ENCODE data around the gene HS6ST1.

The HS6ST1 gene

DNA sequence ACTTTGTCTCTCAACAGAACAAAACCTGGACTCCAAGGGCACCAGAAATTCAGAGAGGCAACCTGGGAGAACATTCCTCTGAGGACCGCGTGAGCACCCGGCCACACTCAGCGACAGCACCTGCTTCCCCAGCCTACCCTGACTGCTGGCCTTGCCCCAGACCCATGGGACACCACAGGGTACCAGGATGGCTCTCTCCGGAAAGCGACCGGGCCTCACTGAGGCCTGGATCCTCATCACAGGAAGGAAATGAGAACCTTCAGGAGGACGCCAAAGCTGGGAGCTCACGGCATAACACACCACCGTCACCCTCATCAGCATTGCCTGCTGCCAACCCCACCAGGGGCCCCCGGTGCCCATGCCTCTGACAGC lies 38.9 kb downstream of the HS6ST1 start:
- TF ChIP-seq PAX5 (IDR thresholded peaks at IDR 0.05; ENCODE audit: insufficient read depth, low read length, severe bottlenecking) (no peak), TAF1 (IDR thresholded peaks at IDR 0.05; ENCODE audit: low read depth, low read length) (no peak), POU2F2 (IDR thresholded peaks at IDR 0.05; ENCODE audit: low read depth, low read length) (no peak), SPI1 (IDR thresholded peaks at IDR 0.05; ENCODE audit: low read depth, low read length) (no peak), POLR2AphosphoS5 (IDR thresholded peaks at IDR 0.05; ENCODE audit: low read depth, low read length) (no peak), POLR2A (IDR thresholded peaks at IDR 0.05; ENCODE audit: low read depth, low read length) (no peak)
- DNase-seq (ENCODE audit: insufficient read length, low spot score) (no peak), FAIRE-seq (no peak)

DNA sequence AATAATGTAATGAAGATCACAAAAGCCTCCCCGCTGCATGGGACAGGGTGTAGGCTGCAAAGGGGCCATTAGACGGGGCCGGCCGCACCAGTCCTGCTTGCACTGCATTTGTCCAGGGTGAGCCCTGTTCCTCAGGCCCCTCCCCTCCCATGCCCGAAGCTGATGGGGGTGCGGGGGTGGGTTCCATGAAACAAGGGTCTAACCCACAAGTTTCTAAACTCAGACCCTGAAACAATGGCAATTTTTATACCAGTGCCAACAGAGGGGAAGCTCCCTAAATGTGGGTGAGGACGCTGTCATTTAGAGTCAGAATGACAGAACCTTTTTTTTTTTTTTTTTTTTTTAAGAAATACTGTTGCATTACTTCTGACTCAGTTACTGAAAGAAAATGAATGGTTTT lies 39.7 kb downstream of the HS6ST1 start:
- TF ChIP-seq PAX5 (IDR thresholded peaks at IDR 0.05; ENCODE audit: insufficient read depth, low read length, severe bottlenecking) = no peak
- FAIRE-seq (no peak), DNase-seq (ENCODE audit: insufficient read length, low spot score) (no peak)

DNA sequence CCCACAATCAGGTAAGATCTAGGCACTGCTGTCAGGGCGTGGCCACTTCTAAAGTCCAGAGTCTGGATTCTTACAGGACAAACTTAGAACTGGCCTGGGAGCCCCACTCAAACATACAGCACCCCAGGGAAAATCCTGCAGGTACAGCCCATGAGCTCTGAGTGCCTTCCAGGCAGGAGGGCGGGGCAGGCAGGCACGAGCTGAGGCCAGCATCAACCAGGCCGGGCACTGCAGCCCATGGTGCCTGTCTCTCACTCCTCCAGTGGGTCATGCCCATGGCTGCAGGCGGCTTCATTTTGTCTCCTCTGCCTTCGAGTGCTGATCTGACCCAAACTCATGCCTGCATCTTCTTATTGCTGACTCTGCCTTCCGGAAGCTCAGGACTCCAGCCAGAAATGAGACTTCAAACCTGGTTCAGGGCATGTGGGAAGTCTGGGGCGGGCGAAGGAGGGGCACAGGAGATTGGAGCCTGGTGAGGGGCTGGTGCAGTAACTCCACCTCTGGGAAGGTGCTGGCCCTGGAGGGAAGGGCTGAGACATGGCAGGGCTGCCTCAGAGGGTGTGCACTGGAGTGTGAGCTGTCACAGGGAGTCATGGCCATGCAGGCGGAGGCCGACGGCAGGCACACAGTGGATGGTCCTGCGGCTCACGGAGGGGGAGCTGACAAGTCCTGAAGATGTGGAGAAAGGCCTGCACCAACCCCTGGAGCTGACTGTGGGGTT lies 40.5 kb downstream of the HS6ST1 start:
- DNase-seq (ENCODE audit: insufficient read length, low spot score) (no peak), FAIRE-seq (no peak)
- TF ChIP-seq SPI1 (IDR thresholded peaks at IDR 0.05; ENCODE audit: low read depth, low read length) (no peak), POLR2AphosphoS5 (IDR thresholded peaks at IDR 0.05; ENCODE audit: low read depth, low read length) (no peak), POLR2A (IDR thresholded peaks at IDR 0.05; ENCODE audit: low read depth, low read length) (no peak), POU2F2 (IDR thresholded peaks at IDR 0.05; ENCODE audit: low read depth, low read length) (no peak), PAX5 (IDR thresholded peaks at IDR 0.05; ENCODE audit: insufficient read depth, low read length, severe bottlenecking) (no peak), TAF1 (IDR thresholded peaks at IDR 0.05; ENCODE audit: low read depth, low read length) (no peak)

DNA sequence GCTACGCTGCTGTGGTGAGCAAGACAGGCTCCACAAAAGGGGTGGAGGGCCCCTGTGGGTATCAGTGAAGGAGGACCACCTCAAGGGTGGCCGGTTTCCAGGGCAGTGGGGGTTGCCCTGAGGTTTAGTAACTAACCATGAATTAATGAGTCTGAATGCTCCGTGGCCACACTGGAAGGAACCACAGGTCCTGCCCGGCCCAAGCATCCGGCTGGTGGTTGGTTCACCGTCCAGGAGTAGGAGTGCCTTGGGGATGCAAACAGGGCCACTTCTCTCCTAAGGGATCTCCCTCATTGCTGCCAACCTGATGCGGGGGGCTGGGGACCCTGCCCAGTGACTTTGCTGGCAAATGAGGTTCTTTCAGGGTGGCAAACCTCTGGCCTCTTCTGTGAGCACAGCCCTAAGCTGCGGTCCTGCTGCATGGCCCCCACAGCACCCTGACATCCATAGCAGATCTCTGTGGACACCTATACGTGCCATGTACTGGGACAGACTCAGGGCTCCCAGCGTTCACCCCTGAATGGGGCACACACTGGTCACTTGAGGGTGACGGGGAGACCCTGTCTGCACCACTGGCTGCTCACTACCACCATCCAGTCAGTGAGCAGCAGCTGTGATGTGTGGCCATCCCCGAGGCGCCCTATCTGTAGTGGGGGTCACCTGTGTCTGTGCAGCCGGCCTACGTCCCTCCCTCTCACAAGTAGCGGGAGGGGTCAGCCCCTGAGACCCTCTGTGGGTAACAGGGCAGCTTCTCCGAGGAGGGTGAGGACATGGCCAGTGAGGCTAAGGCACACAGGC lies 41.6 kb downstream of the HS6ST1 start:
- no peak for TF ChIP-seq SPI1 (IDR thresholded peaks at IDR 0.05; ENCODE audit: low read depth, low read length)
- TF ChIP-seq POLR2AphosphoS5 (IDR thresholded peaks at IDR 0.05; ENCODE audit: low read depth, low read length) = no peak
- TF ChIP-seq PAX5 (IDR thresholded peaks at IDR 0.05; ENCODE audit: insufficient read depth, low read length, severe bottlenecking) = no peak
- TF ChIP-seq TAF1 (IDR thresholded peaks at IDR 0.05; ENCODE audit: low read depth, low read length) = no peak
- no peak for TF ChIP-seq POU2F2 (IDR thresholded peaks at IDR 0.05; ENCODE audit: low read depth, low read length)
- TF ChIP-seq POLR2A (IDR thresholded peaks at IDR 0.05; ENCODE audit: low read depth, low read length) = no peak
- DNase-seq (ENCODE audit: insufficient read length, low spot score) (no peak), FAIRE-seq (no peak)

DNA sequence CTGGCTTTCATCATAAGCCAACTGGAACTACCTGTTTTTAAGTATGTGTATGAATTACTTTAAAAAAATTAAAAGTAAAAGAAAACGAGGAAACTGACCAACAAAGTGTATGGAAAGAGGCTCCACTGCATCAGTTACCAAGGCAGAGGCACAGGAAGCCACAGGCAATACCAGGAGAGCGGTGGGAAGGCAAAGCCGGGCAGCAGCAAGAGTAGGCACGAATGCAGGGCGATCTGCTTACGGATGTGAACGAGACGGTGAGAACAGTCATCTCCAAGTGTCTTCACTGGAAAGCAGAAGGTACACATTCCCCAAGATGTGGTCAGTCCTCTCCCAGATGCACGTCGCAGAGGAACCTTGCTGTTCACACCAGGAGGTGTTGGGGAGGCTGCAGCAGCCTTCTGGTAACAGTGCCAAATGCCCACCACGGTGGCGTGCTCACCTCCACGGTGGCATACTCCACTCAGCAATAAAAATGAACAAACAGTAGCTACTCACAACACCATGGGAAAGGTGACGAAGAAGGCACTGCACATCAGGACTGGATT lies 43.1 kb downstream of the HS6ST1 start:
- FAIRE-seq = no peak
- DNase-seq (ENCODE audit: insufficient read length, low spot score) = no peak
- TF ChIP-seq SPI1 (IDR thresholded peaks at IDR 0.05; ENCODE audit: low read depth, low read length) (no peak), POLR2A (IDR thresholded peaks at IDR 0.05; ENCODE audit: low read depth, low read length) (no peak), POLR2AphosphoS5 (IDR thresholded peaks at IDR 0.05; ENCODE audit: low read depth, low read length) (no peak), PAX5 (IDR thresholded peaks at IDR 0.05; ENCODE audit: insufficient read depth, low read length, severe bottlenecking) (no peak), TAF1 (IDR thresholded peaks at IDR 0.05; ENCODE audit: low read depth, low read length) (no peak), POU2F2 (IDR thresholded peaks at IDR 0.05; ENCODE audit: low read depth, low read length) (no peak)

DNA sequence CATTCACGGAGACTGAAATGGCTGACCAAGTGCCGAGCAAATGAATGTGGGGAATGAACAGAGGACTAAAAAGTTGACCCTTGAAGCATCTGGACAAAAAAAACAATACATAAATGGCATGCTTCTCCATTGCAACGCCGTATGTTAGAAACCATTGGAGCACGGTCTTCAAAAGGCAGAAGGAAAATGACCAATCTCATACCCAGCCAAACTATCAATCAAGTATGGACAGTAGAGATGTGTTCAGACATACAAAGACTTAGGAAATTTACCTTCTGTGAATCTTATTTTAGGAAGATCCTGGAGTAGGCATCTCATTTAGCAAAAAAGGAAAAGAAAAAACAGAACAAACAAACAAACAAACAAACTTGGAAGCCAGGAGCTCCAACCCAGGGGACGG lies 44.5 kb downstream of the HS6ST1 start:
- DNase-seq (ENCODE audit: insufficient read length, low spot score) (no peak), FAIRE-seq (no peak)
- no peak for TF ChIP-seq TAF1 (IDR thresholded peaks at IDR 0.05; ENCODE audit: low read depth, low read length)
- TF ChIP-seq PAX5 (IDR thresholded peaks at IDR 0.05; ENCODE audit: insufficient read depth, low read length, severe bottlenecking) = no peak
- TF ChIP-seq POLR2A (IDR thresholded peaks at IDR 0.05; ENCODE audit: low read depth, low read length) = no peak
- TF ChIP-seq POLR2AphosphoS5 (IDR thresholded peaks at IDR 0.05; ENCODE audit: low read depth, low read length) = no peak

DNA sequence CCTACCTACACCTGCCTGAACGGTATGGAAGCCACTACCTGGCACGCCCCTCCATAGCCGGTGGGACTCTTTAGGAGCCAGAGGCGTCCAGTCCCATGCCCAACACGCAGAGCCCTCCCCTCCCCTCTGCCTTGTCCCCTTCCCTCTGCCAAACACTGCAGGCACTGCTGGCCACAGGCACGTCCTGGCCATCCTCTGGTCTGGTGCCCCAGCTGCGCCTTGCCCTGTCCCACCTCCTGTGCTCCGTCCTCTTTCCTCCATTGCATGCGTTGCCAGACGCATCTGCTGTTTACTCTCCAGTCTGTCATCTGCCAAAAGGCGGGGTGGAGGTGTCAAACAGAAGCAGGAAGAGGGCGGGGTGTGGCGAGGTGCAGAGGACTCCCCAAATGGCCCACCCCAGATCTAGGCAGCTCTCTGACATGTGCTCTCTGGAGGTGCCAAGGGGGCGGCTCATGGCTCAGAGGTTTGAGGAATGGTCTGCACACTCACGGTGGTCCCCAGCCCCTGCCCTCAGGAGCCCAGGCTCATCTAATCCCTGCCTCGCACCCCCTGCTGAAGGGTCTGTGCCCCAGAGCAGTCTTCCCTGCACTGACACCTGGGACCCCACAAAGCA lies 45.1 kb downstream of the HS6ST1 start:
- DNase-seq (ENCODE audit: insufficient read length, low spot score) = no peak
- no peak for FAIRE-seq
- TF ChIP-seq SPI1 (IDR thresholded peaks at IDR 0.05; ENCODE audit: low read depth, low read length) (no peak), TAF1 (IDR thresholded peaks at IDR 0.05; ENCODE audit: low read depth, low read length) (no peak), POU2F2 (IDR thresholded peaks at IDR 0.05; ENCODE audit: low read depth, low read length) (no peak), POLR2AphosphoS5 (IDR thresholded peaks at IDR 0.05; ENCODE audit: low read depth, low read length) (no peak), PAX5 (IDR thresholded peaks at IDR 0.05; ENCODE audit: insufficient read depth, low read length, severe bottlenecking) (no peak), POLR2A (IDR thresholded peaks at IDR 0.05; ENCODE audit: low read depth, low read length) (no peak)

DNA sequence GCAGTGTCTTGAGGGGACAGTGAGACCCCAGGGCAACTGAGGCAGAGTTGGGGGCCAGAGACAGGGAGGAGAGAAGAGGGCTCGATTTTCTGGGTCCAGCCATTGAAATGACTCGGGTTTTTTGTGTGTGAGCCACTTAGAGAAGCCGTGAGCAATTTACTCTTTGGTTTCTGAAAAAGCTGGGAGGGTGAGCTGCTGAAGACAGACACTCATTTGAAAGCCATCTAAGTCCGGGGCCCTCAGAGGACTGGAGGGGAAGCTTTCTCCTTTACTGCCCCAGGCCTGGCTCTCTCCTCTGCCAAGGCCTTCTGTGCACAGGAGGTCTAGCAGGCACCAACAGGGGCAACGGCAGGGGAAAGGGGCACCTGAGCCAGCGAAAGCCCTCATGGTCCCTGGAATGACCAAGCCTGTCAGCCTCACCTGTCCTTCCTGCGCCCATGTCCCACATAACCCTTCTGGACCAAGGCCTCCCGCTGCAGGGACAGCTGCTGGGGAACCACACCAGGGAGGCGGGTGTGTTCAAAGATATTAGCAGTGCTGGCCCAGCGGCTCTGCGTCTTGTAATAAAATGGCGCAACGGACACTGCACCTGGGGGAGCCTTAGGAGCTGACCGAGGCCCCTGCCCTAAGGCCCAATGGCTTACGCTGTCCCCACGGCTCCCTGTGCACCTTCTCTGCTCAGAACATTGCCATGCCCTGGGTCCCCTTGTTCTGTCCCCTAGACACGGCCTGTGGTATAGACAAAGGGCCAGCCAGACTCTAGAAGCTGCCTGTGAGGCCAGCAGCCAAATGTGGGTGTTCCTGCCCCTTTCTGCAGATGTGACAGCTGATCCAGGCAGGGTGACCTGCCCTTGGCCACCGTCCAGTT lies 45.8 kb downstream of the HS6ST1 start:
- DNase-seq (ENCODE audit: insufficient read length, low spot score) (no peak), FAIRE-seq (no peak)
- TF ChIP-seq POU2F2 (IDR thresholded peaks at IDR 0.05; ENCODE audit: low read depth, low read length) (no peak), PAX5 (IDR thresholded peaks at IDR 0.05; ENCODE audit: insufficient read depth, low read length, severe bottlenecking) (no peak), POLR2AphosphoS5 (IDR thresholded peaks at IDR 0.05; ENCODE audit: low read depth, low read length) (no peak), POLR2A (IDR thresholded peaks at IDR 0.05; ENCODE audit: low read depth, low read length) (no peak), TAF1 (IDR thresholded peaks at IDR 0.05; ENCODE audit: low read depth, low read length) (no peak), SPI1 (IDR thresholded peaks at IDR 0.05; ENCODE audit: low read depth, low read length) (no peak)

All from GM12891 (cell line).